SK-N-SH (cell line): ENCODE data around the gene SPIRE1. TPM values are rescaled to one million over a fixed set of nuclear protein-coding genes. Genes with fewer than 3 reads are reported as not detected.

Experiments used
- CTCF ChIA-PET: fragments of 300-600, 350-600 bp; formaldehyde crosslinking; extraction: SDS; loops from one replicate; lab custom pipeline; 2021; lab: Yijun Ruan, JAX
- POLR2A ChIA-PET: fragments of 350-600 bp; sonication (Branson Sonifier 250); formaldehyde crosslinking; extraction: SDS; loops from one replicate; lab custom pipeline; 2020; ENCODE audit warnings: antibody characterized with exemption, inconsistent platforms; lab: Yijun Ruan, JAX
- DNase-seq: peaks from one replicate; pipeline ENCODE4 v3.0.0; 2012
- H2AFZ ChIP-seq: fragments of 200-600 bp; sonication (generic); 2 replicates; pipeline ENCODE4 v1.8.1; 2016; ENCODE audit warnings: antibody characterized with exemption, mild to moderate bottlenecking, low read depth
- H3F3A ChIP-seq: fragments of 200-600 bp; sonication (generic); replicated peaks from 2 replicates; pipeline ENCODE3; 2016; ENCODE audit warnings: antibody characterized with exemption, mild to moderate bottlenecking; ENCODE audit not compliant: insufficient read depth
- H3K27ac ChIP-seq, 2 experiments: fragments of 200-500 bp in 1 of 2; fragments of 200-600 bp in 1 of 2; sonication (Bioruptor generic) in 1 of 2; sonication (generic), shearing (Covaris generic) in 1 of 2; 2 replicates each; pipeline versions ENCODE4 v1.5.1 to v1.6.1; 2014 to 2016; ENCODE audit warnings: low read depth in 2 of 2, inconsistent platforms in 1 of 2, low read length in 1 of 2, mild to moderate bottlenecking in 1 of 2, mixed read lengths in 1 of 2
- H3K27me3 ChIP-seq: fragments of 200-600 bp; sonication (generic), shearing (Covaris generic); 2 replicates; pipeline ENCODE4 v1.6.1; 2016; ENCODE audit warnings: mixed run types; ENCODE audit not compliant: insufficient read depth
- H3K36me3 ChIP-seq, 2 experiments: fragments of 200-500 bp in 1 of 2; fragments of 200-600 bp in 1 of 2; sonication (Bioruptor generic) in 1 of 2; sonication (generic) in 1 of 2; replicated peaks in 1 of 2; 2 replicates each; pipeline versions ENCODE3 to v1.5.1; 2014 to 2016; ENCODE audit warnings: low read length in 1 of 2, mild to moderate bottlenecking in 1 of 2; ENCODE audit not compliant: insufficient read depth in 2 of 2, control insufficient read depth in 1 of 2
- H3K4me1 ChIP-seq, 2 experiments: fragments of 200-500 bp in 1 of 2; fragments of 200-600 bp in 1 of 2; sonication (Bioruptor generic) in 1 of 2; sonication (generic), shearing (Covaris generic) in 1 of 2; 2 replicates each; pipeline versions ENCODE4 v1.5.1 to v1.6.1; 2014 to 2016; ENCODE audit warnings: low read depth in 1 of 2, low read length in 1 of 2, mixed run types in 1 of 2; ENCODE audit not compliant: insufficient read depth in 2 of 2, control insufficient read depth in 1 of 2
- H3K4me2 ChIP-seq: fragments of 200-600 bp; sonication (generic), shearing (Covaris generic); 2 replicates; pipeline ENCODE4 v1.6.1; 2017; ENCODE audit warnings: mixed run types
- H3K4me3 ChIP-seq, 2 experiments: fragments of 200-500 bp in 1 of 2; fragments of 200-600 bp in 1 of 2; sonication (Bioruptor generic) in 1 of 2; sonication (generic), shearing (Covaris generic) in 1 of 2; 2 replicates each; pipeline versions ENCODE4 v1.5.1 to v1.8.1; 2014 to 2016; ENCODE audit warnings: low read depth in 2 of 2, inconsistent platforms in 1 of 2, low read length in 1 of 2, mild to moderate bottlenecking in 1 of 2, mixed read lengths in 1 of 2, moderate library complexity in 1 of 2
- H3K79me2 ChIP-seq: fragments of 200-600 bp; sonication (generic); 2 replicates; pipeline ENCODE4 v1.8.1; 2017; ENCODE audit warnings: mild to moderate bottlenecking; ENCODE audit not compliant: insufficient read depth
- H3K9ac ChIP-seq: fragments of 200-600 bp; sonication (generic); 2 replicates; pipeline ENCODE4 v1.6.1; 2017; ENCODE audit warnings: mixed run types
- H3K9me2 ChIP-seq: fragments of 200-600 bp; sonication (generic); 2 replicates; pipeline ENCODE4 v1.6.1; 2017; ENCODE audit warnings: mixed run types
- H3K9me3 ChIP-seq: fragments of 200-600 bp; sonication (generic); 2 replicates; pipeline ENCODE4 v1.6.1; 2017; ENCODE audit warnings: mixed run types, mild to moderate bottlenecking, moderate library complexity
- H4K20me1 ChIP-seq: fragments of 200-600 bp; sonication (generic); 2 replicates; pipeline ENCODE4 v1.6.1; 2017; ENCODE audit warnings: mild to moderate bottlenecking, mixed run types; ENCODE audit not compliant: insufficient read depth
- CTCF ChIP-seq: fragments of 200-600 bp; sonication (generic); IDR thresholded peaks from 2 replicates; pipeline ENCODE4 v1.6.1; 2017; ENCODE audit warnings: antibody characterized with exemption, mild to moderate bottlenecking, moderate library complexity
- EZH2phosphoT487 ChIP-seq: fragments of 200-600 bp; sonication (generic); IDR thresholded peaks from 2 replicates; pipeline ENCODE4 v1.6.1; 2017; ENCODE audit warnings: low read depth, mixed run types, mild to moderate bottlenecking, antibody characterized with exemption, moderate library complexity, borderline replicate concordance
- FOXJ3 ChIP-seq: sonication (generic); formaldehyde crosslinking; IDR thresholded peaks from 2 replicates; pipeline ENCODE4 v1.5.1; 2020; ENCODE audit warnings: mild to moderate bottlenecking, missing genetic modification reagents
- FOXM1 ChIP-seq: IDR thresholded peaks from 2 replicates; pipeline ENCODE4 v1.4.0; 2012; ENCODE audit warnings: low read depth, mild to moderate bottlenecking
- GABPA ChIP-seq: IDR thresholded peaks from 2 replicates; pipeline ENCODE4 v1.4.0; 2012; ENCODE audit warnings: low read depth, mild to moderate bottlenecking
- MEF2A ChIP-seq: IDR thresholded peaks from 2 replicates; pipeline ENCODE4 v1.4.0; 2012; ENCODE audit warnings: low read depth, borderline replicate concordance
- NFIC ChIP-seq: IDR thresholded peaks from 2 replicates; pipeline ENCODE4 v1.4.0; 2012; ENCODE audit warnings: borderline replicate concordance
- NRF1 ChIP-seq: IDR thresholded peaks from 2 replicates; pipeline ENCODE4 v1.6.1; 2012; ENCODE audit warnings: low read depth, mild to moderate bottlenecking, low read length
- PBX3 ChIP-seq: IDR thresholded peaks from 2 replicates; pipeline ENCODE4; 2012
- RAD21 ChIP-seq: IDR thresholded peaks from 2 replicates; pipeline ENCODE4 v1.6.1; 2012; ENCODE audit warnings: mild to moderate bottlenecking, low read length
- RCOR1 ChIP-seq: fragments of 150-350 bp; IDR thresholded peaks from 2 replicates; pipeline ENCODE4 v1.6.1; 2017; ENCODE audit warnings: antibody characterized with exemption, low read length
- REST ChIP-seq: IDR thresholded peaks from 2 replicates; pipeline ENCODE4 v1.6.1; 2012; ENCODE audit warnings: mild to moderate bottlenecking, low read depth, low read length, moderate library complexity
- RFX5 ChIP-seq: IDR thresholded peaks from 2 replicates; pipeline ENCODE4 v1.6.1; 2012; ENCODE audit warnings: mild to moderate bottlenecking, improper control_type of control experiment, low read length
- RXRA ChIP-seq: IDR thresholded peaks from 2 replicates; pipeline ENCODE4 v1.4.0; 2012; ENCODE audit warnings: low read depth, mild to moderate bottlenecking, borderline replicate concordance
- SMC3 ChIP-seq: IDR thresholded peaks from 2 replicates; pipeline ENCODE4 v1.6.1; 2012; ENCODE audit warnings: low read depth, low read length, improper control_type of control experiment
- TEAD4 ChIP-seq: IDR thresholded peaks from 2 replicates; pipeline ENCODE4 v1.4.0; 2012; ENCODE audit warnings: mild to moderate bottlenecking, borderline replicate concordance; ENCODE audit not compliant: insufficient read depth
- WGBS: methylation state at CpG from one replicate; pipeline ENCODE4 v1.1.6; 2017; ENCODE audit warnings: low lambda C conversion rate; 5-methylcytosine and 5-hydroxymethylcytosine counted together
- polyA plus RNA-seq, 3 experiments: library from polyadenylated mRNA; depleted of rRNA; stranded (reverse); fragments of >200 nt; gene quantifications; 2 replicates each; pipeline ENCODE4 v1.2.3, GENCODE V29; 2012
- TF ChIP-seq, protein P1 (sequence below): IDR thresholded peaks from 2 replicates; pipeline ENCODE4 v1.4.0; 2012; ENCODE audit warnings: low read depth, borderline replicate concordance
- TF ChIP-seq, protein P2 (sequence below): IDR thresholded peaks from 2 replicates; pipeline ENCODE4 v1.4.0; 2012; ENCODE audit warnings: low read depth

SPIRE1 gene
- polyA plus RNA-seq, 1 of the 3 experiments (the other 2 are of a cell fraction) = 6.7 TPM

GRCh38 chr18:12449051-12449785 lies 208.7 kb downstream of the SPIRE1 start:
- H3F3A ChIP-seq = no peaks in the 10 kb centered on the region
- no peaks in the 10 kb centered on the region for H3K4me1 ChIP-seq
- H3K36me3 ChIP-seq = peaks cover 50 to 58% of the 10 kb centered on the region in 2 experiments
- no peak overlapping the region for H3K9ac ChIP-seq
- H3K27ac ChIP-seq = no peak overlapping the region
- H3K27me3 ChIP-seq = no peaks in the 10 kb centered on the region
- no peaks in the 10 kb centered on the region for H3K79me2 ChIP-seq
- H3K9me3 ChIP-seq = peaks cover 3% of the 10 kb centered on the region; the same call in 1 of the 2 replicates
- no peak overlapping the region for H2AFZ ChIP-seq
- TF ChIP-seq, protein P1, sequence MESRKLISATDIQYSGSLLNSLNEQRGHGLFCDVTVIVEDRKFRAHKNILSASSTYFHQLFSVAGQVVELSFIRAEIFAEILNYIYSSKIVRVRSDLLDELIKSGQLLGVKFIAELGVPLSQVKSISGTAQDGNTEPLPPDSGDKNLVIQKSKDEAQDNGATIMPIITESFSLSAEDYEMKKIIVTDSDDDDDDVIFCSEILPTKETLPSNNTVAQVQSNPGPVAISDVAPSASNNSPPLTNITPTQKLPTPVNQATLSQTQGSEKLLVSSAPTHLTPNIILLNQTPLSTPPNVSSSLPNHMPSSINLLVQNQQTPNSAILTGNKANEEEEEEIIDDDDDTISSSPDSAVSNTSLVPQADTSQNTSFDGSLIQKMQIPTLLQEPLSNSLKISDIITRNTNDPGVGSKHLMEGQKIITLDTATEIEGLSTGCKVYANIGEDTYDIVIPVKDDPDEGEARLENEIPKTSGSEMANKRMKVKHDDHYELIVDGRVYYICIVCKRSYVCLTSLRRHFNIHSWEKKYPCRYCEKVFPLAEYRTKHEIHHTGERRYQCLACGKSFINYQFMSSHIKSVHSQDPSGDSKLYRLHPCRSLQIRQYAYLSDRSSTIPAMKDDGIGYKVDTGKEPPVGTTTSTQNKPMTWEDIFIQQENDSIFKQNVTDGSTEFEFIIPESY = no peak
- TF ChIP-seq RXRA = no peak
- TF ChIP-seq SMC3 = no peak
- TF ChIP-seq FOXM1 = no peak
- TF ChIP-seq, protein P2, sequence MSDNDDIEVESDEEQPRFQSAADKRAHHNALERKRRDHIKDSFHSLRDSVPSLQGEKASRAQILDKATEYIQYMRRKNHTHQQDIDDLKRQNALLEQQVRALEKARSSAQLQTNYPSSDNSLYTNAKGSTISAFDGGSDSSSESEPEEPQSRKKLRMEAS = no peak
- no peak for TF ChIP-seq RFX5
- no peak for TF ChIP-seq RAD21
- no peak for TF ChIP-seq RCOR1
- no peak for TF ChIP-seq EZH2phosphoT487
- no peak for TF ChIP-seq MEF2A
- TF ChIP-seq PBX3 = no peak
- TF ChIP-seq REST = no peak
- TF ChIP-seq GABPA = no peak
- TF ChIP-seq NFIC = no peak
- no peak for TF ChIP-seq NRF1
- TF ChIP-seq CTCF = no peak
- no peak for TF ChIP-seq TEAD4
- TF ChIP-seq FOXJ3 (CRISPR knock-in tag) = no peak
- TF ChIP-seq, all 33 proteins: peak for 0
- POLR2A ChIA-PET = no interaction called here
- H3K9me2 ChIP-seq = no peaks in the 10 kb centered on the region
- no peak overlapping the region for H3K4me2 ChIP-seq
- DNase-seq = no peak
- H4K20me1 ChIP-seq = no peaks in the 10 kb centered on the region
- CTCF ChIA-PET = no interaction called here
- H3K4me3 ChIP-seq = no peak overlapping the region
- WGBS = 97% methylated on average over 27 of the region's 27 CpGs
